H1 (cell line): ENCODE results near the gene FOXD4L1. TPM values are rescaled to one million over a fixed set of nuclear protein-coding genes. Genes with fewer than 3 reads are reported as not detected.
"Not testable (repeated sequence)": the region's sequence is repeated elsewhere in the genome, so short reads cannot be mapped to it uniquely, and the experiment has no call there.

ENCODE experiments used
- CTCF ChIA-PET: fragments of 300-600 bp; sonication (Branson Sonifier 250); formaldehyde crosslinking; loops from one replicate; lab custom pipeline; 2021; ENCODE audit not compliant: partially characterized antibody; lab: Charles Lee
- POLR2A ChIA-PET: fragments of 300-600 bp; sonication (Branson Sonifier 250); formaldehyde crosslinking; loops from one replicate; lab custom pipeline; 2021; ENCODE audit warnings: inconsistent platforms; ENCODE audit not compliant: partially characterized antibody; lab: Charles Lee
- DNase-seq, 2 experiments: peaks; one replicate each; pipeline versions ENCODE4 v3.0.0 to v3.0.0-alpha.2; 2010 to 2022; ENCODE audit warnings: low spot score in 2 of 2, low read depth in 1 of 2, mixed read lengths in 1 of 2
- FAIRE-seq: peaks from 2 replicates; lab custom pipeline; 2011; peaks lifted over from hg19 to GRCh38; lab: Jason Lieb, UNC
- H2AFZ ChIP-seq: 2 replicates; pipeline ENCODE4 v1.8.1; 2012; ENCODE audit warnings: low read length, inconsistent platforms
- H2AK5ac ChIP-seq: 2 replicates; pipeline ENCODE4 v1.6.1; 2013; ENCODE audit warnings: low read depth, low read length
- H2BK120ac ChIP-seq: replicated peaks from 2 replicates; pipeline ENCODE3; 2013; ENCODE audit warnings: low read depth, low read length, inconsistent platforms
- H2BK12ac ChIP-seq: 2 replicates; pipeline ENCODE4 v1.6.1; 2013; ENCODE audit warnings: low read depth, low read length
- H2BK15ac ChIP-seq: 2 replicates; pipeline ENCODE4 v1.6.1; 2013; ENCODE audit warnings: low read length
- H2BK20ac ChIP-seq: 2 replicates; pipeline ENCODE4 v1.6.1; 2013; ENCODE audit warnings: low read length
- H2BK5ac ChIP-seq: 2 replicates; pipeline ENCODE4 v1.6.1; 2013; ENCODE audit warnings: low read depth, low read length
- H3K14ac ChIP-seq: 2 replicates; pipeline ENCODE4 v1.6.1; 2013; ENCODE audit warnings: inconsistent platforms; ENCODE audit not compliant: insufficient read length
- H3K18ac ChIP-seq: 2 replicates; pipeline ENCODE4 v1.6.1; 2013; ENCODE audit warnings: low read length; ENCODE audit errors: extremely low read depth
- H3K23ac ChIP-seq: 2 replicates; pipeline ENCODE4 v1.6.1; 2013; ENCODE audit warnings: inconsistent platforms; ENCODE audit not compliant: insufficient read length
- H3K23me2 ChIP-seq: 2 replicates; pipeline ENCODE4 v1.6.1; 2013; ENCODE audit warnings: low read depth, low read length
- H3K27ac ChIP-seq: 2 replicates; pipeline ENCODE4 v1.6.1; 2011; ENCODE audit warnings: low read depth, low read length, inconsistent platforms
- H3K27me3 ChIP-seq, 4 experiments: replicated peaks in 1 of 4; 1 replicate in 1 of 4; 2 replicates in 3 of 4; pipeline versions ENCODE4 v1.6.1 to v1.8.1; 2011 to 2013; ENCODE audit warnings: low read length in 3 of 4, mild to moderate bottlenecking in 3 of 4, inconsistent platforms in 2 of 4, mixed read lengths in 2 of 4, moderate library complexity in 1 of 4; ENCODE audit not compliant: control insufficient read depth in 3 of 4, insufficient read depth in 3 of 4; ENCODE audit errors: extremely low read depth in 1 of 4
- H3K36me3 ChIP-seq, 4 experiments: 2 replicates each; pipeline versions ENCODE4 v1.6.1 to v1.8.1; 2011 to 2013; ENCODE audit warnings: mild to moderate bottlenecking in 4 of 4, low read length in 3 of 4, moderate library complexity in 2 of 4, control low read depth in 1 of 4, inconsistent platforms in 1 of 4; ENCODE audit not compliant: insufficient read depth in 4 of 4, control insufficient read depth in 2 of 4
- H3K4ac ChIP-seq: replicated peaks from 2 replicates; pipeline ENCODE3; 2013; ENCODE audit warnings: low read length, low read depth, mixed read lengths, inconsistent platforms; ENCODE audit not compliant: insufficient read length
- H3K4me1 ChIP-seq, 4 experiments: replicated peaks in 1 of 4; 1 replicate in 1 of 4; 2 replicates in 3 of 4; pipeline versions ENCODE4 v1.6.1 to v1.8.1; 2011 to 2013; ENCODE audit warnings: low read length in 3 of 4, inconsistent platforms in 2 of 4, mixed read lengths in 1 of 4; ENCODE audit not compliant: insufficient read depth in 4 of 4, control insufficient read depth in 3 of 4
- H3K4me2 ChIP-seq, 2 experiments: 2 replicates each; pipeline versions ENCODE4 v1.6.1 to v1.8.1; 2011 to 2013; ENCODE audit warnings: low read depth in 2 of 2, low read length in 2 of 2, control low read depth in 1 of 2, inconsistent platforms in 1 of 2, mild to moderate bottlenecking in 1 of 2; ENCODE audit not compliant: insufficient read depth in 1 of 2
- H3K4me3 ChIP-seq, 4 experiments: fragments of 200-600, 300-600 bp in 1 of 4; sonication (generic), shearing (Covaris generic), sonication (Bioruptor Twin) in 1 of 4; 2 replicates each; pipeline versions ENCODE4 v1.5.1 to v1.8.1; 2011 to 2016; ENCODE audit warnings: low read length in 4 of 4, low read depth in 3 of 4, control low read depth in 2 of 4, inconsistent platforms in 2 of 4, mild to moderate bottlenecking in 2 of 4, mixed read lengths in 1 of 4, moderate library complexity in 1 of 4; ENCODE audit not compliant: insufficient read depth in 2 of 4; ENCODE audit errors: extremely low read depth in 1 of 4
- H3K56ac ChIP-seq: replicated peaks from 2 replicates; pipeline ENCODE3; 2013; ENCODE audit warnings: low read depth, mild to moderate bottlenecking, mixed read lengths, low read length, inconsistent platforms; ENCODE audit not compliant: insufficient read length
- H3K79me1 ChIP-seq: 2 replicates; pipeline ENCODE4 v1.6.1; 2013; ENCODE audit warnings: low read depth, low read length, control low read depth
- H3K79me2 ChIP-seq, 2 experiments: 2 replicates each; pipeline versions ENCODE4 v1.6.1 to v1.8.1; 2012 to 2013; ENCODE audit warnings: low read length in 2 of 2, mild to moderate bottlenecking in 2 of 2, inconsistent platforms in 1 of 2; ENCODE audit not compliant: insufficient read depth in 2 of 2, control insufficient read depth in 1 of 2
- H3K9ac ChIP-seq, 4 experiments: replicated peaks in 1 of 4; 1 replicate in 1 of 4; 2 replicates in 3 of 4; pipeline versions ENCODE4 v1.6.1 to v1.8.1; 2011 to 2013; ENCODE audit warnings: low read depth in 3 of 4, low read length in 3 of 4, control low read depth in 2 of 4, mild to moderate bottlenecking in 2 of 4, moderate library complexity in 2 of 4, inconsistent platforms in 1 of 4; ENCODE audit errors: extremely low read depth in 1 of 4
- H3K9me3 ChIP-seq, 2 experiments: 2 replicates each; pipeline versions ENCODE4 v1.6.1 to v1.8.1; 2012 to 2013; ENCODE audit warnings: mild to moderate bottlenecking in 2 of 2, moderate library complexity in 2 of 2, control low read depth in 1 of 2, inconsistent platforms in 1 of 2, low read depth in 1 of 2, low read length in 1 of 2, mixed read lengths in 1 of 2; ENCODE audit not compliant: insufficient read depth in 2 of 2
- H4K20me1 ChIP-seq, 2 experiments: replicated peaks in 1 of 2; 2 replicates each; pipeline versions ENCODE3 to v1.8.1; 2011 to 2013; ENCODE audit warnings: inconsistent platforms in 2 of 2, low read length in 2 of 2, mild to moderate bottlenecking in 1 of 2; ENCODE audit not compliant: insufficient read depth in 2 of 2, control insufficient read depth in 1 of 2
- H4K5ac ChIP-seq: 2 replicates; pipeline ENCODE4 v1.6.1; 2013; ENCODE audit warnings: low read length, low read depth, mixed read lengths, inconsistent platforms; ENCODE audit not compliant: insufficient read length
- H4K8ac ChIP-seq: 2 replicates; pipeline ENCODE4 v1.8.0; 2013; ENCODE audit warnings: mild to moderate bottlenecking, moderate library complexity, low read length, inconsistent platforms; ENCODE audit not compliant: insufficient read depth; ENCODE audit errors: extremely low read depth
- H4K91ac ChIP-seq: replicated peaks from 2 replicates; pipeline ENCODE3; 2013; ENCODE audit warnings: low read length, mixed read lengths, inconsistent platforms; ENCODE audit not compliant: insufficient read length
- WGBS, 2 experiments: shearing (Covaris generic) in 1 of 2; methylation state at CpG; one replicate each; pipeline versions ENCODE4 v1.1.6 to v1.1.7; 2013 to 2015; ENCODE audit warnings: low lambda C conversion rate in 2 of 2, mixed read lengths in 2 of 2, inconsistent platforms in 1 of 2, low coverage in 1 of 2, missing lambda C conversion rate in 1 of 2; ENCODE audit not compliant: insufficient replicate concordance in 2 of 2, insufficient coverage in 1 of 2, insufficient read length in 1 of 2; ENCODE audit errors: extremely low coverage in 1 of 2, missing lambda C conversion rate in 1 of 2; 5-methylcytosine and 5-hydroxymethylcytosine counted together
- polyA plus RNA-seq, 7 experiments: library from polyadenylated mRNA; depleted of rRNA in 3 of 7; stranded (reverse) in 5 of 7; unstranded in 2 of 7; fragments of >200 nt in 5 of 7; fragments of 200-250 nt in 2 of 7; gene quantifications; 1 replicate in 5 of 7; 2 replicates in 1 of 7; 4 replicates in 1 of 7; pipeline versions ENCODE4 v1.2.1 to v1.2.3, GENCODE V29; 2011 to 2013; ENCODE audit warnings: missing spikeins in 2 of 7, mixed read lengths in 2 of 7
- total RNA-seq: library from RNA; stranded (reverse); fragmentation: NEBNext Ultra II Directional; extraction: Animal tissue kit (Norgen Biotek cat#: 25700); gene quantifications from 2 replicates; pipeline ENCODE4 v1.2.1, GENCODE V29; 2021

Gene FOXD4L1
- total and polyA plus RNA-seq, 2 of the 8 experiments (the other 6 are each of a cell fraction or from before 2014, with no cell fraction given), result not detected

- H3K56ac ChIP-seq, H3K79me2 ChIP-seq, H2AFZ ChIP-seq, H3K18ac ChIP-seq, H3K9ac ChIP-seq, H2BK5ac ChIP-seq, H2AK5ac ChIP-seq, H3K27me3 ChIP-seq, H3K14ac ChIP-seq, FAIRE-seq, H3K9me3 ChIP-seq, H3K4me1 ChIP-seq, H3K4me3 ChIP-seq, H3K4ac ChIP-seq, DNase-seq, H4K20me1 ChIP-seq, H2BK15ac ChIP-seq, H4K91ac ChIP-seq, H4K8ac ChIP-seq, H3K23ac ChIP-seq, CTCF ChIA-PET, H3K27ac ChIP-seq, H2BK20ac ChIP-seq, POLR2A ChIA-PET, H3K36me3 ChIP-seq, H2BK12ac ChIP-seq, H4K5ac ChIP-seq, H2BK120ac ChIP-seq, H3K23me2 ChIP-seq, H3K79me1 ChIP-seq, H3K4me2 ChIP-seq: not testable (repeated sequence)
- 95% methylated on average over 5 of the region's 5 CpGs; no CpG with 5 or more reads in 1 of the 2 experiments for WGBS, 2 experiments
Observed at GRCh38 chr2:113521492-113521891, 23.0 kb downstream of the FOXD4L1 start.

- H3K27ac ChIP-seq, CTCF ChIA-PET, H2BK5ac ChIP-seq, H4K5ac ChIP-seq, H3K79me2 ChIP-seq, H3K27me3 ChIP-seq, H2AFZ ChIP-seq, H3K23ac ChIP-seq, H2BK120ac ChIP-seq, H4K91ac ChIP-seq, H3K14ac ChIP-seq, FAIRE-seq, H3K36me3 ChIP-seq, H2AK5ac ChIP-seq, H4K8ac ChIP-seq, H2BK15ac ChIP-seq, H3K4me3 ChIP-seq, H3K4me1 ChIP-seq, H2BK12ac ChIP-seq, H3K9me3 ChIP-seq, H4K20me1 ChIP-seq, H3K18ac ChIP-seq, H3K79me1 ChIP-seq, H3K4ac ChIP-seq, H3K4me2 ChIP-seq, DNase-seq, H3K9ac ChIP-seq, H3K56ac ChIP-seq, H3K23me2 ChIP-seq, POLR2A ChIA-PET, H2BK20ac ChIP-seq: not testable (repeated sequence)
- WGBS, 2 experiments, result 86% methylated on average over 1 of the region's 1 CpG; no CpG with 5 or more reads in 1 of the 2 experiments
Observed at GRCh38 chr2:113524986-113525385, 26.5 kb downstream of the FOXD4L1 start.
